ENCODE measurements around the gene TANGO6.
A peak's percentile ranks its signal among the peaks of the same experiment; 100 is the strongest.
"Not testable (repeated sequence)": the region's sequence is repeated elsewhere in the genome, so short reads cannot be mapped to it uniquely, and the experiment has no call there.

TANGO6 gene

DNA sequence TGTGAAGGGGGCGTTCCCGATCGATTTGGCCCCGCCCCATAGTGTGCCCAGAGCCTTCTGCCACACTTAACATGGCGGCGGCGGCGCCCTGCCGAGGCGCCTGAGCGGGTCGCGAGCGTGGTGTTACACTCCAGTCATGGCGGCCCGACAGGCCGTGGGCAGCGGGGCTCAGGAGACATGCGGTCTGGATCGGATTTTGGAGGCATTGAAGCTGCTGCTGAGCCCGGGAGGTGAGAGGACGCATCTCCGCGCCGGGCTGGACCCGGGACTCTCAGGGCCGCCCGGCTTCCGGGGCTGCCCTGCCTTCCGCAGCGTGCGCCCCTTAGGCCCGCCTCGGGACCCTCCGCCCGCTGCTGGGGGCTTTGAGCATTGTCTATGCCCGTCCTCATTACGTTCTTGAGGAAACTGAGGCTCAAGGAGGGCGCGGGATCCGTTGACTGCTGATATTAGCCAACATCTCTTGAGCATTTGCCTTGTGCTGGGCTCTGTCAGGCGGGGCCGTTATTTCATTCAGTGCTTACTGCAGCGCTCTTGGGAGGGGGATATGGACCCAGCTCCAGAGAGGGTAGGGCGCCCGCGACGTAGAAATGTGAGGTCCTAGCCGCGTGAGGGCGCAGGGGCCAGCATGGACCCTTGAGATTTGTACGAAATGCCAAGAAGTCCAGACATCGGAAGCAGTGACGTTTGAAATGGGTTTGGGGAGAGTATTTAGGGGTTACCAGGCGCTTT, at the start of gene TANGO6:
Gene TANGO6 (plus strand): TSS at position 50 of the 729 bp plus-strand sequence. CDS start 87 bp downstream, at position 137.
- DNase-seq (ENCODE audit: low read depth in 2 of 2), result peak; percentile 85 to 89

DNA sequence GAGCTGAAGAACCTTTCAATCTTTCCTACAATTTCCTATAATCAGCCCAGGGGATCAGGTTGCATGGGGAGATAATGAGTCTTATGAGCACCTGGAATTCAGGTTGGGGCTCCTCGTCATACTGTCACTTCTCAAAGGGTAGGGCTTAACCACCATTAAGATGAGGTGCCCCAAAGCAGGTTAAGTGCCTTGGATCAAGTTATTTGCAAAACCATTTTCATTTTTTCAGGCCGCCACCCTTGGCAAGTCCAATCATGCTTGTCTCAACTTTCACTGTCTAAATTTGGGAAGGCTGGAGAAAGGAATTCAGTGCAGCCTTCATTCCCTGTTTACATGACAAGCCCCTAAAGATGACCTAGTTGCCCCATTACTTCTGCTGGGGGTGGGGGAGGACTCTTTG, 44.9 kb upstream of the TANGO6 start:
- no peak for DNase-seq (ENCODE audit: low read depth in 2 of 2)

DNA sequence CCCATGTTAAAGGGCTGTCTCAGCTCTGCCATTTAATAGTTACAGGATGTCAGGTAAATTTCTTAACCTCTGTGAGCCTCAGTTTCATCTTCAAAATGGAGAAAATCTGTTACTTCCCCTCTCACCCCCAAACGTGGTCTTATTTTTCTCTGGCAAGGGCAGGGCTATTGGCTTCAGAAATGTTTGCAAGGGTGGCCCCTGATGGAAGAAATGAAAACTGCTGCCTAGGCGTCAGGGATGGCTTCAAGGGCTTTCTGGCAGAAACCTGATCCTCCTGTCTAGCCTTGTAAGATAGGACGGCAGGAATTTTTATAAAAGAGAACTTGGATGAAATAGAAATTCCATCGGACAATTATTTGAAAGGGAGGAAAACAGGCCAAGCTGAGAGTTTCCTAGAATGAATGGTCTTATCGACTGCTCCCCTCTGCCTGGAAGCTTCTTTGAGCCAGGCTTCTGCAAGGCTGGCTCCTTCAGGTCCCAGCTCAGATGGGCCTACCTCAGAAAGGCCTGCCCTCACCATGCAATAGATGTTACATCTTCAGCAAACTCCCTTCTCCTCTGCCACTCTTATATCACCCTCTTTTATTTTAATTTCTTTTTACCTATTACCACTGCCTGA, 43.0 kb upstream of the TANGO6 start:
- peak in 1 of 2 donors; percentile 20 for DNase-seq (ENCODE audit: low read depth in 2 of 2)

DNA sequence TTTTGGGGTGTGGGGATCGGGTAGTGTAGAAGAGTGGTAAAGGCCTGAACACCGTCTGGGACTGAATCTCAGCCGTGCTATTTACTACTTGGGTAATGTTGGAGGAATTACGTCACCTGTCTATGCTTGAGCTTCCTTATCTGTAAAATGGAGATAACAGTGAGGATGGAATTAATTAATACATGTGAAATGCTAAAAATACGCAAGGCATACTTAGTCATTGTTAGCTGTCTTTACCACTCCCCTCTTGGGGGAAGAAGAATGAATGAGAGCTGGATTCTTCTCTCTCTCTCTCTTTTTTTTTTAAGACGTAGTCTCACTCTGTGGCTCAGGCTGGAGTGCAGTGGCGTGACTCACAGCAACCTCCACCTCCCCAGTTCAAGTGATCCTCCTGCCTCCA, 41.1 kb upstream of the TANGO6 start:
- DNase-seq (ENCODE audit: low read depth in 2 of 2), result no peak

DNA sequence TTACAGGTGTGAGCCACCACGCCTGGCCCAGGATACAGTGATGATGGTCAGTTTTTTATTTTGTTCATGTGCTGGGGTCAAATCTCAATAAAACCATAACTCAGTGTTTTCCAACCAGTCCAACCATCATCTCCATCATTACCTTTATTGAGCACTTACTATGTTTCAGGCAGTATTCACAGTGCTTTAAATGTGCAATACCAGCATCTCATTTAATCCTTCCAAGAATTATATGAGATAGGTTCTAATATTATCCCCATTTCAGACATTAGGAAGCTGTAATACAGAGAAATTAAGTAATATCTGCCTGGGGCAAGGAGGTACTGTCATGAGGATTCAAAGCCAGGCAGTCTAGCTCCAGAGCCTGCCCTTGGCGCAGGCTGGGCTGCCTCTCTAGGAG, 36.9 kb upstream of the TANGO6 start:
- DNase-seq (ENCODE audit: low read depth in 2 of 2), result no peak

DNA sequence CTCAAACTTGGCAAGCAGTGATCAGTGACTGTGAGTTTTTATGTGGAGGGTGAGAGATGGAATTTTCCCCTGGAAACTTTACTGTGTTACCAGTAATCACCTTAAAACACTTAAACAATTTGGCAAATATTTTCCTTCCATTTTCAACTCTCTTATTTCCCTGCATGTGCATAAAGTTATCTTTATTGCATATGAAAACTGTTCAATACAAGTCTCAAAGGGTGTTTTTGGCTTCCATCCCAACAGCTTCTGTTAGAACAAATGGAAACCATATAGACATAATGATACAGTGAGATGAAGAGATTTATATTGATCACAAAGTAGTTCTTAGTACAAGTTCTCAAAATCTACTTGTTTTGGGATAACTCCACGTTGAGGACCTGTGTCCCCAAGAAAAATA, 36.4 kb upstream of the TANGO6 start:
- no peak for DNase-seq (ENCODE audit: low read depth in 2 of 2)

DNA sequence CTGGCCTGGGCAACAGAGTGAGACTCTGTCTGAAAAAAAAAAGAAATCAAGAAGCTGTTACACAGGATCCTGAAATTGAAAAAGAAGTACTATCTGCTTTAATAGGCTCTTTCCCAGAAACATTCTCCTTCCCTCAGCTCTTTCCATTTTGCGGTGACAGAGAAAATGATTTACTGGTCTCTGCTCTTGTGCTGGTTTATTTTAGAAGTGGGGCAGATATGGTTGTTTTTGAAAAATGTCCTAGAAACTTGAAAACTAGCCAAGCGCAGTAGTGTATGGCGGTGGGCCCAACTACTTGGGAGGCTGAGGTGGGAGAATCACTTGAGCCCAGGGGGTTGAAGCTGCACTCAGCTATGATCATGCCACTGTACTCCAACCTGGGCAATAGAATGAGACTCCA, 28.8 kb upstream of the TANGO6 start:
- DNase-seq (ENCODE audit: low read depth in 2 of 2), result no peak

DNA sequence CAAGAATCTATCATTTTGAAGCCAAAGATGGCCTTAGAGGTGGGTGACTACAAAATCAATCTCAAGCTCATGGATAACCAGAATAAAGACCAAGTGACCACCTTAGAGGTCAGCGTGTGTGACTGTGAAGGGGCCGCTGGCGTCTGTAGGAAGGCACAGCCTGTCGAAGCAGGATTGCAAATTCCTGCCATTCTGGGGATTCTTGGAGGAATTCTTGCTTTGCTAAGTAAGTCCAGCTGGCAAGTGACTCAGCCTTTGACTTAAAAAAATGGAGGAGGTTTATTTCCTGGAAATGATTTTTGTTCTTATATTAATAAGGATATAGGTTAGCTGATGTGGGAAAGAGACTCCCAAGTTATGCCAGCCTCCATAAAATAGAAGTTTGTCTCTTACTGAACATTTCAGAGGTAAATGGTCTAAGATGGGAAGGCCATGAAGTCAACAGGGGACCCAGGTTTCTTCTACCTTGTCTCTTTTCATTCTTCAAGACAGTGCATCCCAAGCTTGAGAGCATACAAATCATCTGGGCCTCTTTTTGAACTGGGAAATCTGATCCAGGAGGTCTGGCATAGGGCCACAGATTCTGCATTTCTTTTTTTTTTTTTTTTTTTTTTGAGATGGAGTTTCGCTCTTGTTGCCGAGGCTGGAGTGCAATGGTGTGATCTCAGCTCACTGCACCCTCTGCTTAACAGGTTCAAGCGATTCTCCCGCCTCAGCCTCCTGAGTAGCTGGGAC, 19.8 kb upstream of the TANGO6 start:
- no peak for DNase-seq (ENCODE audit: low read depth in 2 of 2)

DNA sequence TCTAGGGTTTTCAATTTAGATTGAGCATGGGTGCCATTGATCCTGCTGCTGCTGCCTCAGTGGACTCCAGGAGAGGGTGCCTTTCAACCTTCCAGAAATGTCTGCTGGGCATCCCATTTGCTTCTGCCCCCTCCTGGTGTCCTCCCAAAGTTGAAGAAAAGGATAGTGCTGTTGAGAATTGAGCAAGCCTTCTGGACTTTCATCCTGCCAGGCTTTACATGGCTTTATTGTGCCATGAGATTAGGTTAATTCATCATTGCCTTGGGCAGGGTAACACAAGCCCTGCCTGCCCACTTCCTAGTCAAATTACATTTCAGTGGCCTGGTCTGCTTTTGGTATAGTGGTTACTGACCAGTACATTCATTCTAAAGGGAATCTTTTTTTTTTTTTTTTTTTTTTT, 17.9 kb upstream of the TANGO6 start:
- no peak for DNase-seq (ENCODE audit: low read depth in 2 of 2)

DNA sequence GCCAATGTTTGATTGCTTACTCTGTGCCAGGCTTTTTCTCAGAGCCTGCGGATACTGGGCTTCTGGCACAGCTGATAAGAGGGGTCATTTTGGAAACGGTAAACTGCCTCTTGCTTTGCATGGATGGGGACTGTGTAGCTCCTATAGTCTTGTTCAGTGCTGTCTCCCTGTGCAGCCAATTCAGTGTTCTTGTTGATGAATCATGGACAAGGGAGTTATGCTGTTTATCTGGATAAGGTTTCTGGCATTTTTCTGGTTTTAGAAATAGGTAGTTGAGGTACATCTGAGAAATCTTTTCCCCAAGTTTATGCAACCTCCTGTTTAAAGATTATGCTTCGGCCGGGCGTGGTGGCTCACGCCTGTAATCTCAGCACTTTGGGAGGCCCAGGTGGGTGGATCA, 16.7 kb upstream of the TANGO6 start:
- no peak for DNase-seq (ENCODE audit: low read depth in 2 of 2)

DNA sequence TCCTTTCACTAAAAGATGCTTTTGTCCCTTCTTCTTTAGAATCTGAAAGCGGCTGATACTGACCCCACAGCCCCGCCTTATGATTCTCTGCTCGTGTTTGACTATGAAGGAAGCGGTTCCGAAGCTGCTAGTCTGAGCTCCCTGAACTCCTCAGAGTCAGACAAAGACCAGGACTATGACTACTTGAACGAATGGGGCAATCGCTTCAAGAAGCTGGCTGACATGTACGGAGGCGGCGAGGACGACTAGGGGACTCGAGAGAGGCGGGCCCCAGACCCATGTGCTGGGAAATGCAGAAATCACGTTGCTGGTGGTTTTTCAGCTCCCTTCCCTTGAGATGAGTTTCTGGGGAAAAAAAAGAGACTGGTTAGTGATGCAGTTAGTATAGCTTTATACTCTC, 10.1 kb upstream of the TANGO6 start:
- DNase-seq (ENCODE audit: low read depth in 2 of 2), result no peak

DNA sequence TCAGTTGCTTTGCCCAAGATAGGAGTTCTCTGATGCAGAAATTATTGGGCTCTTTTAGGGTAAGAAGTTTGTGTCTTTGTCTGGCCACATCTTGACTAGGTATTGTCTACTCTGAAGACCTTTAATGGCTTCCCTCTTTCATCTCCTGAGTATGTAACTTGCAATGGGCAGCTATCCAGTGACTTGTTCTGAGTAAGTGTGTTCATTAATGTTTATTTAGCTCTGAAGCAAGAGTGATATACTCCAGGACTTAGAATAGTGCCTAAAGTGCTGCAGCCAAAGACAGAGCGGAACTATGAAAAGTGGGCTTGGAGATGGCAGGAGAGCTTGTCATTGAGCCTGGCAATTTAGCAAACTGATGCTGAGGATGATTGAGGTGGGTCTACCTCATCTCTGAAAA, 8.8 kb upstream of the TANGO6 start:
- DNase-seq (ENCODE audit: low read depth in 2 of 2), result no peak

DNA sequence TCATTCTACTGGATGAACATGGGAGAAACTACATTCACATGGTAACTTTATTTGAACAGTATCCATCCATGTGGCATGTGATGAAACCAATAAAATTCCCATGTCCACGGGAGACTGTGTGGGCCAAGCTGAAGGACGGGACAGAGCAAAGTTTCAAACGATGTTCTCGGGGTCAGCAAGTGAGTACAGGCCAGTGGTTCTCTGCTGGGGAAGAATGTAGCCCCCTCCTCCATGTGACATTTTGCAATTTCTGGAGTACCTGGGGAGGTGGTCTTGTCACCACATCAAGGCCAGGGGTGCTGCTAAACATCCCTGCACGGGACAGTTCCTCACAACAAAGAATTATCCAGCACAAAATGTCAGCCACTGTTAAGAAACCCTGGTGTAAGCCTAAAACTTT, 7.4 kb upstream of the TANGO6 start:
- DNase-seq (ENCODE audit: low read depth in 2 of 2), result no peak

DNA sequence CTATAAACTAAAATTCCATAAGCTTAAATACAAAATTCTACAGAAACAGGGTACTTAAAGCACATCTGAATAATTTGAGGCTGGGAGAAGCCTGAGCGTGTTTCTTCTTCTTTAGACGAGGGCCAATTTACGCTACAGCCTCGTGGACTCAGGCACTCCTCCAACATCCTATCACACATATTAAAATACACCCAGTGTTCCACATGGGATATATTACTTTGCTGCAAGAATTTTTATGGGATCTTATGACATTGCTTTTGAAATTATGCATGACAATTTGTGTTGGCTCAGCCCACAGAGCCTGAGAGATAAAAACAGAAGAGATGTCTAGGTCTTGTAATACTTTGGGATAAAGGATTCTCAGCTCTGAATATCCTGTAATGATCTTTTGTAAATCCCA, 3.5 kb upstream of the TANGO6 start:
- no peak for DNase-seq (ENCODE audit: low read depth in 2 of 2)

DNA sequence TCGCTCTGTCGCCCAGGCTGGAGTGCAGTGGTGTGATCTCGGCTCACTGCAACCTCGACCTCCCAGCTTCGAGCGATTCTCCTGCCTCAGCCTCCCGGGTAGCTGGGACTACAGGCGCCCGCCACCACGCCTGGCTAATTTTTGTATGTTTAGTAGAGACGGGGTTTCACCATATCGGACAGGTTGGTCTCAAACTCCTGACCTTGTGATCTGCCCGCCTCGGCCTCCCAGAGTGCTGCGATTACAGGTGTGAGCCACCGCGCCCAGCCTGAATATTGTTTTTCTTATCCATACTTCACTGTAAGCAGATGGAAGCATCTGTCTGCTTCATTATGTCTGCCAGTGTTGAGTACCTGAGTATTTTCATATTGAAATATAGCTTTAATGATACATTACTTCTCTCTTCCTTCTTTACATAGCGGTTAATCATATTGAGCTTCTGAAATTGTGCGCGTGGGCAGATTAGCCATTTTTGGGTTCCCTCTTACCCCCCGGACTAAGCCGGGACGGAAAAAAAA, 308 bp upstream of the TANGO6 start:
- not testable (repeated sequence) for DNase-seq (ENCODE audit: low read depth in 2 of 2)

DNA sequence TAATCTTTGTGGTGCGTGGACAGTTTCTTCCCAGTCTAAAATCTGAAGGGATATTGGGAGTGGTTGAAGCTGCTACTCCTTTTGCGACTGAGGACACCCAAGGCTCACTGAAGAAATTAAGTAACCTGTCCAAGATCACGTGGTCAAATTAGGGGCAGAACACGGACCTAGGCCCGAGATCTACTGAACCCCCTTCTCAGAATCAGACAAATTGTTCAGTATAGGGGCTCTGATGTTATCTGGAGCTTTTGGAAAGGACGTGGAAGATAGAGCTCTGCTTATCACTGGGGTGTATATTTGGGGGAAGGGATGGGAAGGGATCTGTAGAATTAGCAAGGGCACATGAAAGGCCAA, 857 bp downstream of the TANGO6 start:
- DNase-seq (ENCODE audit: low read depth in 2 of 2), result no peak

DNA sequence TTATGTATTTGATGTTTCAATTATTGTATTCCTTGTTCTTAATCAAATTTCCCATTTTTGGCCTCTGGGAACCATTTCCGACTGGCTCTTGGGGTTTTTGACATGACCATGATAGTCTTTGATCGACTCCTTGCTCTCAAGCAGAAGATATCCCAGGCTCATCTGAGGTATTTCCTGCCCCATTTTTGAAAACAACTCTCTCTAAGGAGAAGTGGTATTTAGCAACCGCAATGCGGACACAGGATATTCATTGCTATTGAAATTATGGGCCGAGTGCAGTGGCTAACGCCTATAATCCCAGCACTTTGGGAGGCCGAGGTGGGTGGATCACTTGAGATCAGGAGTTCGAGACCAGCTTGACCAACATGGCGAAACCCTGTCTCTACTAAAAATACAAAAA, 5.5 kb downstream of the TANGO6 start:
- no peak for DNase-seq (ENCODE audit: low read depth in 2 of 2)

DNA sequence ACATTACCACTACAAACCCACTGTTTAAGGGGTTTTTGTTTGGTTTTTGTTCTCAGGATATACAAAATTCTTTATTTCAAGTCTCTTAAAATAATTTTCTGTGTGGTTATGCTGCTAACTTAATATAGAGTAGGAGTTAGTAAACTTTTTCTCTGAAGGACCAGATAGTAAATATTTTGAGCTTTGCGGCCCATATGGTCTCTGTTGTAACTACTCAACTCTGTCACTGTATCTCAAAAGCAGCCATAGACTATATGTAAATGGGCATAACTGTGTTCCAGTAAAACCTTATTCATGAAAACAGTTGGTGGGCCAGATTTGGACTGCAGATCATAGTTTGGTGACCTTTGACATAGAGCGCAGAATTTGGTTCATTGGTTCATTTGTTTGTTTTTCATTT, 7.2 kb downstream of the TANGO6 start:
- no peak for DNase-seq (ENCODE audit: low read depth in 2 of 2)

DNA sequence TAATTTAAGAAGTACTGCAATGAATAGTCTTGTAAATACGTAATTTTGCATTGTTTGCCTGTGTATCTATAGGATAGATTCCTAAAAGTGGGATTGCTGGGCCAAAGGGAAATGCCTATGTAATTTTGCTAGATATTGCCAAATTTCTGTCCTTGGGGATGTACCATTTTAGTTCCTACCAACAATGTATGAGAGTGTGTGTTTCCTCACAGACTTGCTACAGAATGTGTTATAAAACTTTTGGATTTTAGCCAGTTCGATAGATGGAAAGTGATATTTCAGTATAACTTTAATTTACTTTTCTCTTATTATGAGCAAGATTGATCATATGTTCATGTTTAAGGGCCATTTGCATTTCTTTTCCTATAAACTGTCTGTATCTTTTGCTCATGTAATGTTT, 8.3 kb downstream of the TANGO6 start:
- DNase-seq (ENCODE audit: low read depth in 2 of 2), result no peak

DNA sequence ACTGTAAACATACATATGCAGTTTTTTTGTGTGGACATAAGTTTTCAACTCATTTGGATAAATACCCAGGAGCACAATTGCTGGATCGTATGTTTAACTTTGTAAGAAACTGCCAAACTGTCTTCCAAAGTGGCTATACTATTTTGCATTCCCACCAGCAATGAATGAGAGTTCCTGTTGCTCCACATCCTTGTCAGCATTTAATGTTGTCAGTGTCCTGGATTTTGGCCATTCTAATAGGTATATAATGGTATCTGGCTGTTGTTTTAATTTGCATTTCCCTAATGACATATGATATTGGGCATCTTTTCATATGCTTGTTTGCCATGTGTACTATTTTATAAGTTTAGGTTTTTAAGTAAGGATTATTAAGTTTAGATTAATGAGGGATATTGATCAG, 14.1 kb downstream of the TANGO6 start:
- no peak for DNase-seq (ENCODE audit: low read depth in 2 of 2)

DNA sequence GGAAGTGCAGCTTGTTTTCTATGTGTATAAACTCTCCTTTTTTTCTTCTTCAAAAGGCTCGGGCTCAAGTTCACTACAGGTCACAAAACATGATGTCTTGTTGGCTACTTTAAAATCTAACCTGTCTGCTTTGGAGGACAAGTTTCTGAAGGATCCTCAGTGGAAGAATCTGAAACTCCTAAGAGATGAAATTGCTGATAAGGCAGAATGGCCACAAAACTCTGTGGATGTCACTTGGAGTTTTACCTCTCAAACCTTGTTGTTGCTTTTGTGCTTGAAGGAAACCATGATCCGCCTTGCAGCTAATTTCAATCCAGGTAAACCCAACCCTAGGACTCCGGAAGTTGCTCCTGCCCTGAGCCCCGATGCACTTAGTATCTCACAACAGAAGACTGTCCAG, 16.5 kb downstream of the TANGO6 start:
- DNase-seq (ENCODE audit: low read depth in 2 of 2), result no peak

DNA sequence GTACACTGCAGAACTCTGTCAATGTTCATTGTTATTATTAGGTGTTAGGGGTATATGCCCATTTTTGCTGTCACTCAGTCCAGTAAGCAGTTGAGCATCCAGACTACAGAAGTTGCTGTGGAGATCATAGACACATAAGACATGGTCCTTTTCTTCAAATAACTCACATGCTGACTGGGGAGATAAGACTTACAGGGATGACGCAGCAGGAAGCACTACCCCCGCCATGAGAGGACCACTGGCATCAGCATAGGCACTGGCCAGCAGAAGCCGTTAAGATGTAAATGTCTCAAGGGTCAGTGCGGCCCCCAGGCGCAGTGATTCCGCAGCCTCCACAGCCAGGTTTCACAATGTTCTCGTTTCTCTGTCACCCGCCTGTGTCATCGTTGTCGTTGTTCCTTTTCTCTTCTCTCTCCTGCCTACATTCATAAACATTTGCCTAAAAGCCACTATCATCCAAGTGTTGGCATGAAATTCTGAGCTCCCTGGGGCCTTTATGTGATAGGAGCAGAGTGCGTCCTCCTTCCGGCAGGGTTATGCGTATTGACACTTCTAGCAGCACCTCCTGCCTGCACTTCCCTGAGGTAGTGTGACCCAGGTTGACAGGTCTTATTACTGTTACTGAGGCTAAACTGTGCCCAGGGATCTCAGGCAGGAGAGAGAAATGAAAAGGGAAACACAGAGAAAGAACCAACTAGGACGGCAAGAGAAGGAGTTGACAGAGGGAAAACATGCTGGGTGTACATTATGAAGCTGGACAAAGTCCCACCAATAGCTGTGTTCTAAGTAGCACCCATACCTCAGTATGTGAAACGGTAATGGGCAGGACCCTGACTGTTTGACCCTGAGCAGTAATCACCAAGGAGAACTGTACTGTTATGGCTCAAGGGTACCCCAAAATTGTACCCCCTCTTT, 17.9 kb downstream of the TANGO6 start:
- DNase-seq (ENCODE audit: low read depth in 2 of 2), result no peak

Measured in activated CD8-positive, alpha-beta memory T cell treated with anti-CD3 and anti-CD28 coated beads for 4 hours (primary cell).